Measurements from ENCODE around the gene KCNMA1.
"Not testable (repeated sequence)": the region's sequence is repeated elsewhere in the genome, so short reads cannot be mapped to it uniquely, and the experiment has no call there.

Gene KCNMA1

DNA sequence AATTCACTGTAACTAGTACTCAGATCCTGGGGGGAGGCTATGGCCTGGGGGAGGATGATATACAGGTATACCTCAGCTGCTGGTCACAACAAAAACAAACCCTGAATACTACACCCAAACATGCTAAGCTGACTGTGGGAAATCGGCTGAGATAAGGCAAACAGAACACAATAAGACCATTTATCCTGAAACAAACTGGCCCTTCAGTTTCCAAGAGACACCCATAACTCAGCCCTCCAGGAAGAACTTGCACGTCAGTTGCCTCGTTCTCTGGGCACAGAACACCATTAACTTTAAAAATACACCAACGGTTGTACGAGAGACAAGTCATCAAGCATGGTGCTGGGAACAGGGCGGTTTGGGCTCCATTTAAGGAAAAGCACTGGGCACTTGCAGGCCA is 24.1 kb upstream of the KCNMA1 start:
- no peak for DNase-seq (ENCODE audit: low read depth)

DNA sequence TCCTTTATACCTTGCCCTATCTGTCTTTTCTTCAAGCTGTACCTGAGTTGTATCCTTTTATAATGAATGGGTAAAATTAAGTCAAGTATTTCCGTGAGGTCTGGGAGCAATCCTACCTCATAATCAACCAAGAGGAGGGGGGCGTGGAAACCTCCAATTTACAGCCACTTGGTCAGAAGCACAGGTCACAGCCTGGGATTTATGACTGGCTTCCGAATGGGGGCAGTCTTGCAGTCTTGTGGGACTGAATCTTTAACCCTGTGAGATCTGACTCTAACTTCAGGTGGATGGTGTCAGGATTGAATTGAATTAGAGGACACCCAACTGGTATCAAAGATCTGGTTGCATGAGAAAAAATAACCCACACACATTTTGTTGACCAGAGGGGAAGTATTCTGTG is 23.5 kb upstream of the KCNMA1 start:
- DNase-seq (ENCODE audit: low read depth), result no peak

DNA sequence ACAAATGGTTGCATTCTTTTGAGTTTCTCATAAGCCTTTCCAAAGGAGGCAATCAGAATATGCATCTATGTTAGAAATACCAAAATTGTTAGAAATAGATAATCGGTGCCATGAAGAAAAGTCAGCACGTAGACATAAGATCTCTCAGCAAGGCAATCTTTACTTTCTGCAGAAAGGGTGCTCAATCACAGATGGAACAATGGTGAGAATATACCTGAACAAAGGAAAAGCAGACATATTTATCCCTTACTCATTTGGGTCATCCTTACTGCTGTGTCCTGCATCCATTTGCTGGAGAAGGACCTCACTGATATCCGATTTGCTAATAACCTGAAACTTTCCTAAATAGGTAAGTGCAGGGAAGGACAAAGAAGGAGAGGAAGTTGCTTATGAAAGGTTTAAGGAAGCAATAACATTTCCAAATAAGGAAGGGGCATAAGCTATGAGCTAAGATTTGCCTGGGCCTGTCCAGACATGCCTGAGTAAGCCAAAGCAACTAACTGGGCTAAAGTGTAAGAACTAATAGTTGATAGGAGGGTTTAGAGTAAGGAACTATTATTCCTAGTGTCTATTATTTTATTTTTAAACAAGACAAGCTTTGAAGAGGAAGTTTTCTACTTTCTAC is 21.6 kb upstream of the KCNMA1 start:
- DNase-seq (ENCODE audit: low read depth), result not testable (repeated sequence)

DNA sequence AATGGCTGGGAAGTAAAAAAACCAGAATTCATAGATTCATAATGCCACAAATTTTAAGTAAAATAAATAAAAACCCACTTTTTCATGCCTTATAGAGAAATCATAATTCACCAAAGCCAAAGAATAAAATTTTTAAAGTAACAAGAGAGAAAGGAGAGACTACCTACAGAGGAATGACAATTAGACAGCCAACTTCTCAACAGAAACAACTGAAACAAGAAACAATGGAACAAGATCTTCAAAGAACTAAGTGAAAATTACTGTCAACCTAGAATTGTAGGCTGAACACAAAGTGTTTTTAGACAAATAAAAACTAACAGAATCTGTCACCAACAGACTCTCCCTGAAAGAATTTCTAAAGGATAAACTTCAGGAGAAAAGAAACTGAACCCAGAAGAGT is 15.6 kb upstream of the KCNMA1 start:
- no peak for DNase-seq (ENCODE audit: low read depth)

DNA sequence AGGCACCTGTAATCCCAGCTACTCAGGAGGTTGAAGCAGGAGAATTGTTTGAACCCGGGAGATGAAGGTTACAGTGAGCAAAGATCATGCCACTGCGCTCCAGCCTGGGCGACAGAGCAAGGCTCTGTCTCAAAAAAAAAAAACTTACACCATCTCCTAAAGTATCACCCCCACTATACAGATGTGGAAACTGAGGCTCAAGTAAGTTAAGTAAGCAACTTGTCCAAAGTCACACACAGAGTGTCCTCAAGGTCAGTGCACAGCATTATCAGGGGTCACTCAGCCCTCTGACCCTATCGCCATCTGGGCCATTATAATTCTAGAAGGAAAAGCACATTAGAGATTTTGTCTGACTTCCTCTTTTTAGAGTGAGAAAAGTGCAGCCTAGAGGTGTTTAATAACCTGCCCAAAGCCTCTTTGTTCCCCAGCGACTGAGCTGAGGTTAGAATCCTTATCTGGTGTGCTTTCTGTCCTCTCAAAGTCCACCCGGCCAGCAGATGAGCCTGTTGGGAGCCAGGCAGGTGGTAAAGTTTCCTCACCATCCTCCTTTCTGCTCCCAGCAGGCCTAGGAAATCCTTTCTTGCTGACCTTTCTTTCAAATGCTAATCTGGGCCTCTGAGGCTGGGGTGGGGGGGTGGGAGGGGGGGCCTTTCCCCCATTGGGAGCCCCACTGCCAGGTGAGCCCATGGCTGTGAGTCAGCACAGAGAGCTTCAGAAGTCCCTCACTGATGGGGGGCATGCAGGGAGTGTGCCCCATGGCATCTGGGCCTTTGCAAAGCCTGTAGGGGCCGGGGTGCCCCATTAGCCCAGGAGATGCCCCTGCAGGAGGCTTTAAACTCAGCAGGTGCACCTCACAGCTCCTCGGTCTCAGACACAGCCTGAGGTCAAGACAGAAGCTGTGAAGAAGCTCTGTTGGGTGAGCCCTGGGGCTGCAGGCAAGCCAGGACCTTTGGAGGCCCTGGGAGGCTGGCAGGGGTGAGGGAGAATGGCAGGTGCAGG is 12.0 kb upstream of the KCNMA1 start:
- DNase-seq (ENCODE audit: low read depth), result no peak

DNA sequence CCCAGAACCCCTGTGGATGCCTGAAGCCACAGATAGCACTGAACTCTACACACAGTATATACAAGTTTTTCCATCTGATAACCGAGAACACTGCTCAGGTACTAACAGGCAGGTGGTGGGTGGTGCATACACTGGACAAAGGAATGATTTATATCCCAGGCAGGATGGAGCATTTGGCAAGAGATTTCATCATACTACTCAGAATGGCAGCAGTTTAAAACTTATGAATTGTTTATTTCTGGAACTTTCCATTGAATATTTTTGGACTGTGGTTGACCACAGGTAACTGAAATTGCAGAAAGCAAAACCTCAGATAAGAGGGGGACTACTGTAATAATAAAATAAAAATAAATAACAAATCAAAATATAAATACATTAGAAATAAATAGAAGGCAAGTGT is 10.9 kb upstream of the KCNMA1 start:
- DNase-seq (ENCODE audit: low read depth), result no peak

DNA sequence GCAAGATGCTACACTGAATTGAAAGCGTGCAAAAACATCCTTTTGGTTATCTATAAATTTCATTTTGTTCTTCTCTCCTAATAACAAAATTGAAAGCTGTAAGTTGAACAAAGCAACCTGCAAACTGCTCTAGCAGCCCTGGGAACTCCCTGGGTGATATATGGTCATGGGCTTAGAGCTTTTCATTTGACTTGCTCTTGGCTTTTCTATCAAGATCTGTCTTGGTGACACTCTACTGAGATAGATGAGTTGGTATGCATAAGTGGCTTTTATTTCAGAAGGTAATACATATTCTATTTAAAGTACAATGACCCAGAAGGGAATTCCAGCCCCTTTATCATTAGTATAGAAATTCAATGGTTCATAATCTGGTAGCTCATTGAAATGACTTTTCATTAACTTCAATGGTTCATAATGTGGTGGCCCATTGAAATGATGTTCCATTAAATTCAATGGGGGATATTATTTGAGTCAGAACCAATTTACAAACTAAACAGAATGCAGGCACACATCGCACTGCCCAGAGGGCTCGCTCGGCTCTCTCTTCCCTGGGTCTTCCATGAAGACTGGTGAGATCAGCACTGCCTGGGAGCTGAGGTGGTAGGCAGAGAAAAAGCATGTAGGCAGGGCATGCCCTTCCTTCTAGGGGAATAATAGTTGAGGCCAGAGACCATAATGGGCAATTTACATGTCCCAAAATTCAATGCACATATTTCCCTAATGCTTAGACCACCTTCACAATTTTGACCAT is 10.1 kb upstream of the KCNMA1 start:
- DNase-seq (ENCODE audit: low read depth), result no peak

DNA sequence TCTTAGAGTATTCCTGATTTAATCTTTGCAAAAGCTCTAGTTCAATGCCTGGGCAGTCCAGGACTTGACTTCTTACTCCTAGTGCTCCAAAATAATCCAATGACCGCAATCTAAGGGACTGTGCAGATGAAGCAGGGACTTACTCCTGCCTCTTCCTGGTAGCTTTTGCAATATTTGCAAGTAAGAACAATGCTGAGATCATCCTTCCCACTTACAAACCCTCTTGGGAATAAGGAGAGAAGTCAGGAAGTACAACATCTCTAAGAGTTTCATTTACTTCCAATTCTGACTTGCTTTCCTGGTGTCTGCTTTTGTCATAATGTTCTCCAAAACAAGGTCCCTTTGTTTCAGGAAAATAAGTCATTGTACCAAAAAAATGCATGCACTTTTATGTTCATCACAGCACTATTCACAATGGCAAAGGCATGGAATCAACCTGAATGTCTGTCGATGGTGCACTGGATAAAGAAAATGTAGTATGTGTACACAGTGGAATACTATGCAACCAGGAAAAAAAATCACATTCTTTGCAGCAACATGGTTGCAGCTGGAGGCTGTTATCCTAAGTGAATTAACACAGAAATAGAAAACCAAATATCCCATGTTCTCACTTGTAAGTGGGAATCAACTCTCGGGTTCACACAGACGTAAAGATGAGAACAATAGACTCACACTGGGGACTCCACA is 7.1 kb upstream of the KCNMA1 start:
- DNase-seq (ENCODE audit: low read depth), result no peak

DNA sequence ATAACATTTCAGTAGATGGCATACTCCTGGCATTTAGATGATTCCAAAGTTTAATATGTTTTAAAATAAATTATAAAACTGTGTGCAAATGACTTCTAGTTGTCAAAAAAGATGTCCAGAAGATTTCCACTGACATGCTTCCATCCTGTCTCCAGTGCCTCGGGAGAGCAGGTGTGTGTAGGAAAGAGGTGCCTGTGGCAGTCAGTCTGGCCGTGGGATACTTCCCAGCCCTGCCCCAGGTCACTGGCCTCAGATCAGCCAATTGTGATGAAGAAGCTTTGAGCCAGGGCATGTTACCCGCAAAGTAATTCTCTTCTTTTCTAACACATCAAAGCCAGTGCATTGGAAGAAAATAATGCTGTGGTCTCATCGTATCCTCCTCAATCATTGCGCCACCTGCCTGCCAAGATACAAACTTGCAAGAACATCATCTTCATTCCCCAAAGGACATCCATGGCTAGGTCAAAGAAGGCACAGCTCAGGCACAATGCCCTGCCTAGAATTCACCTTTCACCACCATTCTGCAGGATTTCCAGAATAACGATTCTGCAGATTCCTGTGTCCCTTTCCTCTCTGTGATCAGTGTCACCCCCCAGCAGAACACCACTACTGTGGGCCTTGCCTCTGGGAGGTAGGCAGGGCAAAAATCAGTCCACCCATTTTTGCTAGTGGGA is 6.3 kb upstream of the KCNMA1 start:
- DNase-seq (ENCODE audit: low read depth), result no peak

DNA sequence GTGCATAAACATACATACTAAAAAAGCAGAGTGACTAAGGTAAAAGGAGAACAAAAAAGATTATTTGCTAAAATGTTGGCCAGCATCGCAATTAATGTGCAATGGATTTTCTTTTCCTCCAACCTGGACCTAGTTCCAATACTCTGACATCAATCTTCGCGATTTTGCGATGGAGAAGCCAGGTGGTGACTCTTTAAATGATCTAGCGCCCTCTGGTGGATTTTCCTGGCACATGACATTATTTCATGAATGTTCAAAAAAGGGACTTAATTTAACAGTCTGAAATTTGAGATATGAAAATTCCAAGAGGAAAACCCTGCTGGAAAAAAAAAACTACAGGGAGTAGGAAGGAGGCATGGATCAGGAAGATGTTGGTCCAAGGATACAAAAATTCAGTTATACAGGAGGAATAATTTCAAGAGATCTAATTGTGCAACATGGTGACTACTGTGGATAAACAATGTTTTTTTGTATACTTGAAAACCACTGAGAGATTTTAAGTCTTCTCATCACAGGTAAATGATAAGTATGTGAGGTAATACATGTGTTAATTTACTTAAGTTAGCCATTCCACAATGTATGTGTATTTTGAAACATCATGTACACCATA is 4.3 kb upstream of the KCNMA1 start:
- DNase-seq (ENCODE audit: low read depth), result peak; percentile 4

DNA sequence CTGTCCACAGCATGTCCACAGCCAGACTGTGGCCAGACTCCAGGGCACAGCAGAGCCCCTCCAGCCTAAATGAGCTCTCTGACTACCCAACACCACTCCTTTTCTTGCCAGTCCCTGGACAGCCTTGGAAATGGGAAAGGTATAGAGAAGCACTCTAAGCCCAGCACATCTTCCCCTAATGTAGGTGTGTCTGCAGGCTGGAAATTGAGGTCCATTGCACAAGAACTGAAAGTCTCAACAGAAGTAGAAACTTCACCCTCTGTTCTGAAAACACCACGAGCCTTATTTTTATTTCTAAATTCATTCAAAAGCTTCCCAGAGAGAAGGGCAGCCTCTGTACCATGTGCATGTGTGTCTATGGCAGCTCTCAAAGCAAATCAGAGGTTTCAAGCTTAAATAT is 3.7 kb upstream of the KCNMA1 start:
- no peak for DNase-seq (ENCODE audit: low read depth)

DNA sequence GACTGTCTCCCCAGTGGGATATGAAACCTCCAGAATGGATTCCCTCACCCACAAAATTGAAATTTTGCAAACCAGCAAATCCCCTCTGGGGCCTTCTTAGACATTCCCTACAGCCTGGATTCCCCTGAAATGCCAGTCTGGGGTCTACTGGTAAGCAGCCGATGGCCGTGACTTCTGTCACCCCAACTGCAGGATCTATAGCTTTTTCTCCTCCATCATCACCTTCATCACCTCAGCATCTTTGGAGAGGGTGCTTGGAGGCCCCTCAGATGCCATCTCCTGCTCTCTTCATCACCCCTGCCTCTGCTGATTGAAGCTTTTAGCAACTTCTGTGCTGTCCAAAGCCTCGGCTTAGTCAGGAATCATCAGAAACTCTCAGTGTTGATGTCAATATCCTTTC is 2.6 kb upstream of the KCNMA1 start:
- DNase-seq (ENCODE audit: low read depth), result no peak

DNA sequence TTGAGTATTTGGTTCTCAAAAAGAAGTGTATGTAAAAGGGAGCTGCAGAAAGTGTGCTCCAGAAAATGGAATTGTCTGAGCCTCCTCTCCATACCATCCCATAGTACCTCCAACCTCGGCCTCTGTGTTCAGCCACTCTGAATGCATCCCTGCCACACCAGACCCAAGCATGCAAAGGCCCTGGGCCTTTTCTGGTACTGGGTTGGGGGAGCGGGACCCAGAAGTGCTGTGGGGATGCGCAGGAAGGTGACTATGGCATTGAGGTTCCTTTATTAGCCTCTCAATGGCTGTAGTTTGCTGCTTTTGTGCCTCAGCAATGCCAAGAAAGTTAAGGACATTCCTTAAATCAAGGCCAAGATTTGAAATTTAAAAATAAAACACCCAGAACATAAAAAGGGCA is 2.1 kb upstream of the KCNMA1 start:
- DNase-seq (ENCODE audit: low read depth), result no peak

DNA sequence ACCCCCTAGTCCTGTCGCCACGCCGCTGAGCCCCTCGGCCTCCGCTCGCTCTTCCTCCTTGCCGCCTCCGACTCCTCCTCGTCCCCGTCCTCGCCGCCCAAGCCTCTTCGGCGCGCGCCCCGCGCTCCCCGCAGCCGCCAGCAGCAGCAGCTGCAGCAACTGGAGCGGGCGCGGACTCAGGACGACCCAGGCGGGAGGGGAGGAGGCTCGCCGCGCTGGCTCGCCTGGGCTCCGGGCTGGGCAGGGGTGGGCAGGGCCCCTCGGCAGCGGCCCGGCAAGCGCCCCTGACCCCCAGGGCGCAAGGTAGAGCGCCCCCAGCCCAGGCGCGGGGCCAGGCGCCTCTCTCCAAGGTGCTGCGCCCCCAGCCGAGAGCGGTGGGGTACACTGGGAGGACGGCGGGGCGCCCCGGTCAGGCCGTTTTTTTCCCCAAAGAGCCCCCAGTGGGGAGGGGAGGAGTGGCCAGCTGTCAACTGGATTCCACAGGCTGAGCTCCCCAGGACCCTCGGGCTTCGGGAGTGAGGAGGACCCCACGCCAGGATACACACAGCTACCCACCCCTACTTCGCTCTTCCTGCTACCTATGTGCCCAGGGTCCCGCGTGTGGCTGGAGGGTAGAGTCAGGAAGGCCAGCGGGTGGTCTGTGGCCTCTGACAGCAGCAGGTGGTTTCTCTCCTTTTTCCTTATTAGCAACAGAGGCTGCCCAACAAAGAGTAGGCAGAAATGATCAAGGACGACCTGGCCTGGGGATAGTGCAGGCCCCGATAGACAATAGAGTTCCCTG is 903 bp upstream of the KCNMA1 start:
- no peak for DNase-seq (ENCODE audit: low read depth)

DNA sequence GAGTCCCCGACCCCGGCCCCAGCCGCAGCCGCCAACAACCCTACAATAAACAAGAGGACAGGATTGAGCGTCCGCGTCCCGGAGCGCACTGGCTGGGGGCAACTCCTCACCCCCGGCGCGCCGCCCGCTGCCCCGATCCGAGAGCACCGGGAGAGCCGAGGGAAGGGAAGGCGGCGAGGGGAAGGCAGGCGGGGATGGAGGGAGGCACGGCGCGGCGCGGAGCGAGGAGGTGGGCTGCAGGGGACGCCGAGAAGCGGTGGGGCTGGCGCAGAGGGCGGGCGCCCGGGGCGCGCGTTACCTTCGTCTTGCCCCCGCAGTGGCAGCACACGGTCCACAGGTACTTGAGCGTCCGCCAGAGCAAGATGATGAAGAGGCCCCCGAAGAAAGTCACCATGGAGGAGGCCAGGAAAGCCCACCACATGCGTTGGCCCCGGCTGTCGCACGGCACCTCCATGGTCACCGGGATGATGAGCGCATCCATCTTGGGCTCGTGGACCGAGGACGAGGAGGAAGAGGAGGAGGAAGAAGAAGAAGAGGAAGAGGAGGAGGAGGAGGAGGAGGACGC is 559 bp downstream of the KCNMA1 start:
- DNase-seq (ENCODE audit: low read depth), result no peak

DNA sequence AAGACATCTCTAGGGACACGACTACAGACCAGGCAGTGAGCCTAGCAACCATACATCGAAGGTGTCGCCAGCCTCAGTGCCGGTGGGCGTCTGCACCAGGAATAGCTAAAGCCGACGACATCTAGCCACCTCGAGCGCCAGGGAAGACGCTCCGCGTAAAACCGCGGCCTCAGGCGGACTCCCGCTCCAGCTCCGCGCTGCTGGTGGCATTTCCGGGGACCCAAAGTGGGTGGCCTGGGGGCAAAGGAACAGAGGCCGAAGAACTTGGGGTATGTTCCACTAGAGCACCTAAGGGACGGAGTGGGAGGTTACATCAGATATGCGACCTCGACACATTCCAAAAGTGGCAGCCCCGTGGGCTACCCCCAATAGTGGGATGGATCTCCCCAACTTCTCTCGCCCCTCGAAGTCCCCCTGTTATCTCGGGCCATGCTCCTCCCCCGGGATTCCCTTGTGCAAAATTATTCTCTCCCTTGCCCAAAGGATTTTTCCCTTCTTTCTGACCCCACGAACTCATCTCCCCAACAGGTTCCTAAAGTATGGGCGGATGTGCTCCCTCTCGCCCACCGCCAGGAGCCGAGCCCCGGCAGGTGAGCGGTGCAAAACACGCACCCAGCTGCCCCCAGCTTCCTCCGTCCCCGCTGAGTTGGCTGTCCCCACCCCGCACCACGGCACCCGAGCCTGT is 1.2 kb downstream of the KCNMA1 start:
- DNase-seq (ENCODE audit: low read depth), result no peak

DNA sequence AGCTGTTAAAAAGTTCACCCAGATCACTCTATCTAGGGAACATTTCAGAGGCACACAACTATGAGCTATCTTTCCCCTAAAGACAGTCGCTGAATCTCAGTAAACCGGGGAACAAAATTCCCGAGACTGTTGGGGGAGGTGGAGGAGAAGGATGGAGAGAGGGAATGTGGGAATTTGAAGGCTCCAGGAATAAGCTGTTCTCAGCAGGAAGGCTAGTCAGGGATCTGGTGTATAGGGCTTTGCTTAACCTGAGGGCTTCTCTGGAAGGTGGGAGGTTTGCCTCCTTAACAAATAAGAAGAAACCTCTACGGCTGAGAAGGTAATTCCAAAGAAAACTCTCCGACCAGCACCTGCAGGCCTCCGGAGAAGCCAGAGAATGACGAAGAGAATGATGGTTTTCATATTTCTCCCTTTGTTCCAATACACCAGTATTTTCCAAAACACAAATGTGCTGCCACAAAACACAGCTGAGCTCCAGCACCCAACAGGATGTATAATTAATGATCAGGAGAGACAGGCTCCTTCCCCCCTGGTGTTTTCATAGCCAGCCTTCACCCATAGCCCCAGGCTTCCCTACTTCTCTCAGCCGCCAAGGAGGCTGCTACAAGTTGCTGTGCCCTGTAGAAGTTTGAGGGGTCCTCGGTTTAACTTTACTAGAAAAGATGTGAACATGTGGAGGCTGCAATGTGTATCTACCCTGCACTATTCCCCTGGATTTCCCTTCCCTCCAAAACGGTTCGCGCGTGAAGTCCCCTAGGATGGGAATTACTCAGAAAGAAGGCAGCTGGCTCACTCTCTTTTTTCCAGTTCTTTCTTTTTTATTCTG is 2.0 kb downstream of the KCNMA1 start:
- DNase-seq (ENCODE audit: low read depth), result no peak

DNA sequence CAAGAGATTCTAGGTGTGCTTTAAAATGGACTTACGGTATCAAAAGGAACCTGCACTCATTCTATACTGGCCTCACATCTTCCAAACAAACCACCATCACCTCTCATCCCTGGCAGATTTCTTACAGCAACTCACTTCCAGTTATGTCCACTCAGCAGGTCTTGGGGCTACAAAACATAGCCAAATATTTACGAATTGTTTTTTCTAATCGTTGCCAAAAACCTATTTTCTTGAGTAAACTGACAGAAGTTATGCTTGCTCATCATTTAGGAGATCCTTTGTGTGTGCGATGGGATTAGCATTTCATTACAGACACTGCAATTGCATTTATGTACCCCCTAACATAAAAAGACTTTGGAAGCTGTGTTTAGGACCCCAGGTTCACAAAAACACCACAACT is 2.7 kb downstream of the KCNMA1 start:
- DNase-seq (ENCODE audit: low read depth), result no peak

DNA sequence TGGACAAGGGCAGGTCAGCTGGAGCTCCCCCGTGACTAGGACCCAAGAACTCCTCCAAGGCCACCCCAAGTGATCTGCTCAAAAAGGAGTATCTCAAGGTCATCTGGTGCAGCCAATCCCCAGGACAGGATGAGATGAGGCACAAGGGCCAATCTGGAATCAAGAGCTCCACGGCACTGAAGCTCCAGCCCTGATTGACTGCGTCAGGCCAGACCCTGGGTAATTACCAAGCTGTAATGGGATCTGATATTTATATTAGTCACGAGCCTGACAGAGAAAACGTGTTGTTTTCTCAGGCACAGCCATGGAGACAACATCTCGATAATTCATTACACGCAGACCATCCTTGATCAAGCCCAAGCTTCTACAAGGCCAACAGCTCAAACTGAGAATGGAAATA is 4.2 kb downstream of the KCNMA1 start:
- no peak for DNase-seq (ENCODE audit: low read depth)

Measured in activated T-helper 9 cell treated with anti-CD3 and anti-CD28 coated beads, Interleukin-2, amount 50 U/mL, for 16 hours (primary cell).